ENCODE data around the gene DNAJC5G. TPM values are rescaled to one million over a fixed set of nuclear protein-coding genes. Genes with fewer than 3 reads are reported as not detected.

DNAJC5G gene
- total and polyA plus RNA-seq, 2 of the 13 experiments (the other 11 are each of a cell fraction or from before 2014, with no cell fraction given), result 0.05 TPM; not detected in 1

GRCh38 chr2:27264753-27265535 lies 10.3 kb upstream of the DNAJC5G start:
- Histone ChIP-seq H3K27ac (ENCODE audit: extremely low read length, insufficient read depth, low read length) (no peak overlapping the region), H3K4me3 (replicated peaks in 1 of 3; ENCODE audit: insufficient read depth in 1 of 3, low read depth in 2 of 3, low read length in 3 of 3) (peak overlapping the region; percentile 56 to 77 (median 58)), H3K9ac (ENCODE audit: insufficient read depth, low read depth, low read length) (no peak overlapping the region), H3K36me3 (replicated peaks in 1 of 2; ENCODE audit: control insufficient read depth in 1 of 2, insufficient read depth in 2 of 2, low read length in 2 of 2) (no peaks in the 10 kb centered on the region), H3K79me2 (ENCODE audit: insufficient read depth, low read length) (no peaks in the 10 kb centered on the region), H3K4me1 (ENCODE audit: insufficient read depth, low read length) (peaks cover 26% of the 10 kb centered on the region), H3K4me2 (ENCODE audit: low read depth, low read length) (peak overlapping the region; percentile 92), H3K9me3 (ENCODE audit: low read length) (no peaks in the 10 kb centered on the region), H3K27me3 (ENCODE audit: control insufficient read depth in 1 of 2, insufficient read depth in 2 of 2, low read length in 2 of 2) (peaks cover 19 to 79% of the 10 kb centered on the region in 2 experiments), H4K20me1 (ENCODE audit: insufficient read depth, low read length) (no peaks in the 10 kb centered on the region), H2AFZ (ENCODE audit: low read length) (no peak overlapping the region)
- 9% methylated on average over 36 of the region's 56 CpGs for WGBS (ENCODE audit: low lambda C conversion rate)
- intact Hi-C loops (cut with micrococcal nuclease; ENCODE audit: unreplicated experiment), result loop anchor here (1.0 to 2.0 kb wide), 3 partner anchors 16 to 38 kb away; no protein-coding TSS in a partner anchor
- BruUV-seq (replicated peaks), result no TSS peak
- DNase-seq (ENCODE audit: low spot score), result peak; percentile 73
- peak; percentile 79 for ATAC-seq
- ChIA-PET POLR2A (interaction anchor here (0.8 kb wide), 1 partner anchor 17 kb away, joined by 3 read pairs; no protein-coding TSS in a partner anchor), CTCF (ENCODE audit: low intra/inter-chr PET ratio, low total read pairs) (interaction anchor here (1.8 to 3.6 kb wide), 3 partner anchors 15 to 38 kb away, joined by 7 to 29 read pairs (median 20); no protein-coding TSS in a partner anchor)
- peak; percentile 48 for FAIRE-seq
- in situ Hi-C loops (cut with HindIII; ENCODE audit: extremely low pct_ligation_motif_present, low pct_unique_long_range_greater_than_20kb), result no loop called here
- TF ChIP-seq ZFY (CRISPR knock-in tag; IDR thresholded peaks at IDR 0.05) (peak; percentile 45; the same call in 1 of the 2 replicates), RFX3 (CRISPR knock-in tag; IDR thresholded peaks at IDR 0.05) (no peak), ZNF672 (CRISPR knock-in tag; IDR thresholded peaks at IDR 0.05) (no peak), CHD4 (IDR thresholded peaks at IDR 0.05; ENCODE audit: borderline replicate concordance, low read length) (no peak), ZNF605 (CRISPR knock-in tag; IDR thresholded peaks at IDR 0.05) (0 out of 2 replicates have a peak, but pooled peaks have one; percentile 36), ZNF484 (CRISPR knock-in tag; IDR thresholded peaks at IDR 0.05; ENCODE audit: borderline replicate concordance, low read depth) (no peak), SAFB2 (CRISPR knock-in tag; IDR thresholded peaks at IDR 0.05; ENCODE audit: borderline replicate concordance, low read depth) (no peak), JUNB (CRISPR knock-in tag; IDR thresholded peaks at IDR 0.05; ENCODE audit: borderline replicate concordance) (no peak), AGO2 (optimal IDR thresholded peaks at IDR 0.05; ENCODE audit: low read depth, low read length) (no peak), HCFC1 (IDR thresholded peaks at IDR 0.05; ENCODE audit: low read depth, low read length) (no peak), ZNF7 (CRISPR knock-in tag; IDR thresholded peaks at IDR 0.05) (no peak), FUBP1 (CRISPR knock-in tag; IDR thresholded peaks at IDR 0.05; ENCODE audit: borderline replicate concordance) (no peak), ARID5B (CRISPR knock-in tag; IDR thresholded peaks at IDR 0.05) (peak; percentile 76)
- TF ChIP-seq, protein P1, sequence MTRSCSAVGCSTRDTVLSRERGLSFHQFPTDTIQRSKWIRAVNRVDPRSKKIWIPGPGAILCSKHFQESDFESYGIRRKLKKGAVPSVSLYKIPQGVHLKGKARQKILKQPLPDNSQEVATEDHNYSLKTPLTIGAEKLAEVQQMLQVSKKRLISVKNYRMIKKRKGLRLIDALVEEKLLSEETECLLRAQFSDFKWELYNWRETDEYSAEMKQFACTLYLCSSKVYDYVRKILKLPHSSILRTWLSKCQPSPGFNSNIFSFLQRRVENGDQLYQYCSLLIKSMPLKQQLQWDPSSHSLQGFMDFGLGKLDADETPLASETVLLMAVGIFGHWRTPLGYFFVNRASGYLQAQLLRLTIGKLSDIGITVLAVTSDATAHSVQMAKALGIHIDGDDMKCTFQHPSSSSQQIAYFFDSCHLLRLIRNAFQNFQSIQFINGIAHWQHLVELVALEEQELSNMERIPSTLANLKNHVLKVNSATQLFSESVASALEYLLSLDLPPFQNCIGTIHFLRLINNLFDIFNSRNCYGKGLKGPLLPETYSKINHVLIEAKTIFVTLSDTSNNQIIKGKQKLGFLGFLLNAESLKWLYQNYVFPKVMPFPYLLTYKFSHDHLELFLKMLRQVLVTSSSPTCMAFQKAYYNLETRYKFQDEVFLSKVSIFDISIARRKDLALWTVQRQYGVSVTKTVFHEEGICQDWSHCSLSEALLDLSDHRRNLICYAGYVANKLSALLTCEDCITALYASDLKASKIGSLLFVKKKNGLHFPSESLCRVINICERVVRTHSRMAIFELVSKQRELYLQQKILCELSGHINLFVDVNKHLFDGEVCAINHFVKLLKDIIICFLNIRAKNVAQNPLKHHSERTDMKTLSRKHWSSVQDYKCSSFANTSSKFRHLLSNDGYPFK (CRISPR knock-in tag; IDR thresholded peaks at IDR 0.05; ENCODE audit: borderline replicate concordance), result peak; percentile 82
